Activated naive CD4-positive, alpha-beta T cell treated with anti-CD3 and anti-CD28 coated beads, Interleukin-2, amount 50 U/mL, for 24 hours (primary cell): ENCODE results near the gene AJM1.

ENCODE experiments used
- H3K27ac Mint-ChIP-seq: one replicate; pipeline ENCODE4 v1.8.0; 2021; ENCODE audit warnings: mild to moderate bottlenecking, mixed read lengths
- H3K27me3 Mint-ChIP-seq: one replicate; pipeline ENCODE4 v1.8.0; 2021; ENCODE audit warnings: mixed read lengths
- H3K36me3 Mint-ChIP-seq: one replicate; pipeline ENCODE4 v1.8.0; 2021; ENCODE audit warnings: mixed read lengths
- H3K4me1 Mint-ChIP-seq: one replicate; pipeline ENCODE4 v1.8.0; 2021; ENCODE audit warnings: mixed read lengths
- H3K4me3 Mint-ChIP-seq: one replicate; pipeline ENCODE4 v1.8.0; 2021; ENCODE audit warnings: mild to moderate bottlenecking, mixed read lengths
- H3K9me3 Mint-ChIP-seq: one replicate; pipeline ENCODE4 v1.8.0; 2021; ENCODE audit warnings: mixed read lengths

AJM1 gene

GRCh38 chr9:136854113-136854841, 12.0 kb downstream of the AJM1 start:
- H3K9me3 Mint-ChIP-seq, result no peaks in the 10 kb centered on the region
- H3K27me3 Mint-ChIP-seq, result no peaks in the 10 kb centered on the region
- no peak overlapping the region for H3K4me3 Mint-ChIP-seq
- no peaks in the 10 kb centered on the region for H3K4me1 Mint-ChIP-seq
- no peak overlapping the region for H3K27ac Mint-ChIP-seq
- no peaks in the 10 kb centered on the region for H3K36me3 Mint-ChIP-seq

- Mint-ChIP-seq H3K4me3 (no peak overlapping the region), H3K27me3 (no peaks in the 10 kb centered on the region), H3K36me3 (no peaks in the 10 kb centered on the region), H3K9me3 (no peaks in the 10 kb centered on the region), H3K27ac (no peak overlapping the region), H3K4me1 (no peaks in the 10 kb centered on the region)
Measured at GRCh38 chr9:136854842-136855460, 12.7 kb downstream of the AJM1 start.

GRCh38 chr9:136855461-136856078, 13.3 kb downstream of the AJM1 start:
- no peaks in the 10 kb centered on the region for H3K9me3 Mint-ChIP-seq
- H3K4me3 Mint-ChIP-seq, result no peak overlapping the region
- H3K4me1 Mint-ChIP-seq, result no peaks in the 10 kb centered on the region
- no peaks in the 10 kb centered on the region for H3K36me3 Mint-ChIP-seq
- H3K27ac Mint-ChIP-seq, result no peak overlapping the region
- no peaks in the 10 kb centered on the region for H3K27me3 Mint-ChIP-seq

GRCh38 chr9:136856079-136856476, 13.8 kb downstream of the AJM1 start:
- Mint-ChIP-seq H3K27ac (no peak overlapping the region), H3K27me3 (no peaks in the 10 kb centered on the region), H3K4me1 (no peaks in the 10 kb centered on the region), H3K9me3 (no peaks in the 10 kb centered on the region), H3K4me3 (no peak overlapping the region), H3K36me3 (no peaks in the 10 kb centered on the region)

- Mint-ChIP-seq H3K27ac (no peak overlapping the region), H3K36me3 (no peaks in the 10 kb centered on the region), H3K27me3 (no peaks in the 10 kb centered on the region), H3K4me3 (no peak overlapping the region), H3K4me1 (no peaks in the 10 kb centered on the region), H3K9me3 (no peaks in the 10 kb centered on the region)
Measured at GRCh38 chr9:136856541-136857141, 14.4 kb downstream of the AJM1 start.

GRCh38 chr9:136857166-136857565, 14.9 kb downstream of the AJM1 start:
- Mint-ChIP-seq H3K36me3 (no peaks in the 10 kb centered on the region), H3K4me1 (no peaks in the 10 kb centered on the region), H3K27me3 (no peaks in the 10 kb centered on the region), H3K9me3 (no peaks in the 10 kb centered on the region), H3K27ac (no peak overlapping the region), H3K4me3 (no peak overlapping the region)

- no peaks in the 10 kb centered on the region for H3K9me3 Mint-ChIP-seq
- no peak overlapping the region for H3K4me3 Mint-ChIP-seq
- H3K27ac Mint-ChIP-seq, result no peak overlapping the region
- no peaks in the 10 kb centered on the region for H3K36me3 Mint-ChIP-seq
- H3K27me3 Mint-ChIP-seq, result no peaks in the 10 kb centered on the region
- H3K4me1 Mint-ChIP-seq, result no peaks in the 10 kb centered on the region
Measured at GRCh38 chr9:136857581-136858412, 15.5 kb downstream of the AJM1 start.

GRCh38 chr9:136858452-136858843, 16.2 kb downstream of the AJM1 start:
- H3K4me1 Mint-ChIP-seq, result no peaks in the 10 kb centered on the region
- H3K4me3 Mint-ChIP-seq, result no peak overlapping the region
- H3K36me3 Mint-ChIP-seq, result no peaks in the 10 kb centered on the region
- no peak overlapping the region for H3K27ac Mint-ChIP-seq
- no peaks in the 10 kb centered on the region for H3K9me3 Mint-ChIP-seq
- H3K27me3 Mint-ChIP-seq, result no peaks in the 10 kb centered on the region

GRCh38 chr9:136858844-136859757, 16.8 kb downstream of the AJM1 start:
- no peaks in the 10 kb centered on the region for H3K27me3 Mint-ChIP-seq
- no peak overlapping the region for H3K4me3 Mint-ChIP-seq
- H3K36me3 Mint-ChIP-seq, result peaks cover 1% of the 10 kb centered on the region
- H3K4me1 Mint-ChIP-seq, result peaks cover 5% of the 10 kb centered on the region
- no peak overlapping the region for H3K27ac Mint-ChIP-seq
- H3K9me3 Mint-ChIP-seq, result no peaks in the 10 kb centered on the region

- Mint-ChIP-seq H3K4me1 (peaks cover 8% of the 10 kb centered on the region), H3K27ac (no peak overlapping the region), H3K9me3 (no peaks in the 10 kb centered on the region), H3K36me3 (peaks cover 1% of the 10 kb centered on the region), H3K4me3 (no peak overlapping the region), H3K27me3 (no peaks in the 10 kb centered on the region)
Measured at GRCh38 chr9:136860529-136860928, 18.3 kb downstream of the AJM1 start.

GRCh38 chr9:136860933-136861873, 18.9 kb downstream of the AJM1 start:
- Mint-ChIP-seq H3K27ac (no peak overlapping the region), H3K36me3 (peaks cover 1% of the 10 kb centered on the region), H3K4me1 (peaks cover 8% of the 10 kb centered on the region)

GRCh38 chr9:136861874-136862457, 19.7 kb downstream of the AJM1 start:
- H3K27me3 Mint-ChIP-seq, result no peaks in the 10 kb centered on the region
- peaks cover 8% of the 10 kb centered on the region for H3K4me1 Mint-ChIP-seq
- no peaks in the 10 kb centered on the region for H3K9me3 Mint-ChIP-seq
- peaks cover 1% of the 10 kb centered on the region for H3K36me3 Mint-ChIP-seq
- H3K4me3 Mint-ChIP-seq, result no peak overlapping the region
- no peak overlapping the region for H3K27ac Mint-ChIP-seq

More at GRCh38 chr9:136860933-136861873, 18.9 kb downstream of the AJM1 start:
- Mint-ChIP-seq H3K9me3 (no peaks in the 10 kb centered on the region), H3K4me3 (no peak overlapping the region), H3K27me3 (no peaks in the 10 kb centered on the region)

GRCh38 chr9:136862849-136863622, 20.8 kb downstream of the AJM1 start:
- H3K4me1 Mint-ChIP-seq, result peaks cover 8% of the 10 kb centered on the region
- no peak overlapping the region for H3K27ac Mint-ChIP-seq
- no peaks in the 10 kb centered on the region for H3K9me3 Mint-ChIP-seq
- H3K27me3 Mint-ChIP-seq, result no peaks in the 10 kb centered on the region
- H3K36me3 Mint-ChIP-seq, result peaks cover 1% of the 10 kb centered on the region
- no peak overlapping the region for H3K4me3 Mint-ChIP-seq
